Left ventricle myocardium superior (tissue), 1 donor: ENCODE results near the gene SNX15. TPM values are rescaled to one million over a fixed set of nuclear protein-coding genes. Genes with fewer than 3 reads are reported as not detected.
A peak's percentile ranks its signal among the peaks of the same experiment; 100 is the strongest.

ENCODE experiments used
- ATAC-seq: fragments of 200-7000 bp; cut with Tn5 transposase; one replicate; pipeline ENCODE4 v1.9.1; 2020; ENCODE audit warnings: mild to moderate bottlenecking, moderate library complexity
- DNase-seq: peaks from one replicate; pipeline ENCODE4 v3.0.0-alpha.2; 2020
- intact Hi-C: fragments of 100-400 bp; cut with micrococcal nuclease; formaldehyde crosslinking; loops from one replicate; pipeline ENCODE4 v1.11.0; 2022
- total RNA-seq: library from RNA; stranded (reverse); fragmentation: NEBNext Ultra II Directional; extraction: Animal tissue kit (Norgen Biotek cat#: 25700); gene quantifications from one replicate; pipeline ENCODE4 v1.2.1, GENCODE V29; 2021
- donor health status: DM: no; HTN: yes; CAD: no; lungs with severe emphysema.

The SNX15 gene
- total RNA-seq, 1 donor from 2014 or later: 19.3 TPM

GRCh38 chr11:65047581-65048422 lies 20.6 kb downstream of the SNX15 start:
- ATAC-seq (peak; percentile 65), DNase-seq (peak; percentile 65)
- intact Hi-C loops: no loop called here

GRCh38 chr11:65051398-65051858 lies 24.2 kb downstream of the SNX15 start:
- DNase-seq (no peak), ATAC-seq (no peak)
- intact Hi-C loops: no loop called here

GRCh38 chr11:65053827-65054508 lies 26.7 kb downstream of the SNX15 start:
- DNase-seq (no peak), ATAC-seq (no peak)
- intact Hi-C loops: no loop called here

GRCh38 chr11:65055538-65055937 lies 28.3 kb downstream of the SNX15 start:
- intact Hi-C loops: no loop called here
- DNase-seq: no peak
- ATAC-seq: no peak

- ATAC-seq (no peak), DNase-seq (no peak)
- intact Hi-C loops: no loop called here
These were observed 29.8 kb downstream of the SNX15 start for GRCh38 chr11:65056999-65057398.

GRCh38 chr11:65057526-65057925 lies 30.3 kb downstream of the SNX15 start:
- intact Hi-C loops: no loop called here
- ATAC-seq: no peak
- no peak for DNase-seq

GRCh38 chr11:65058012-65058411 lies 30.8 kb downstream of the SNX15 start:
- DNase-seq (no peak), ATAC-seq (no peak)
- intact Hi-C loops: no loop called here

GRCh38 chr11:65058419-65059054 lies 31.3 kb downstream of the SNX15 start, which contains the start of gene NAALADL1:
Gene NAALADL1, minus strand, starts transcription at chr11:65058553. Its CDS starts 32 bp downstream, at chr11:65058521.
- intact Hi-C loops: no loop called here
- no peak for ATAC-seq
- no peak for DNase-seq

GRCh38 chr11:65059523-65059922 lies 32.3 kb downstream of the SNX15 start:
- DNase-seq (no peak), ATAC-seq (no peak)
- intact Hi-C loops: no loop called here

GRCh38 chr11:65059959-65060824 lies 33.0 kb downstream of the SNX15 start:
- DNase-seq (no peak), ATAC-seq (no peak)
- intact Hi-C loops: no loop called here

- DNase-seq: no peak
- intact Hi-C loops: no loop called here
- no peak for ATAC-seq
These were observed 33.7 kb downstream of the SNX15 start for GRCh38 chr11:65060913-65061408.

GRCh38 chr11:65063532-65063931 lies 36.3 kb downstream of the SNX15 start:
- intact Hi-C loops: no loop called here
- DNase-seq (no peak), ATAC-seq (no peak)

GRCh38 chr11:65064847-65065240 lies 37.6 kb downstream of the SNX15 start:
- no peak for ATAC-seq
- intact Hi-C loops: no loop called here
- DNase-seq: no peak

GRCh38 chr11:65065851-65066250 lies 38.6 kb downstream of the SNX15 start:
- ATAC-seq (no peak), DNase-seq (no peak)
- intact Hi-C loops: no loop called here

- ATAC-seq (no peak), DNase-seq (no peak)
- intact Hi-C loops: no loop called here
These were observed 39.1 kb downstream of the SNX15 start for GRCh38 chr11:65066315-65066714.

GRCh38 chr11:65066805-65067291 lies 39.6 kb downstream of the SNX15 start:
- intact Hi-C loops: no loop called here

GRCh38 chr11:65067446-65067845 lies 40.2 kb downstream of the SNX15 start:
- DNase-seq: no peak
- no peak for ATAC-seq
- intact Hi-C loops: no loop called here

More at GRCh38 chr11:65066805-65067291, 39.6 kb downstream of the SNX15 start:
- DNase-seq (no peak), ATAC-seq (no peak)

GRCh38 chr11:65069217-65069616 lies 42.0 kb downstream of the SNX15 start:
- intact Hi-C loops: no loop called here
- DNase-seq (no peak), ATAC-seq (no peak)
